WTC11 (cell line): ENCODE measurements around the gene CBR1.

Experiments
- ATF2 ChIP-seq: sonication (generic); formaldehyde crosslinking; IDR thresholded peaks from 2 replicates; pipeline ENCODE4 v1.8.1; 2022; ENCODE audit warnings: low read depth, missing genetic modification reagents, borderline replicate concordance
- ATF3 ChIP-seq: sonication (generic); formaldehyde crosslinking; conservative IDR thresholded peaks from 2 replicates; pipeline ENCODE4 v1.8.1; 2022; ENCODE audit warnings: mild to moderate bottlenecking, missing genetic modification reagents
- CREB1 ChIP-seq: sonication (generic); formaldehyde crosslinking; IDR thresholded peaks from 2 replicates; pipeline ENCODE4 v1.8.0; 2023; ENCODE audit warnings: mild to moderate bottlenecking, missing genetic modification reagents
- CTCF ChIP-seq: fragments of 200-600 bp; IDR thresholded peaks from 2 replicates; pipeline ENCODE4 v1.8.0; 2022; ENCODE audit warnings: antibody characterized with exemption
- FOXP4 ChIP-seq: sonication (generic); formaldehyde crosslinking; IDR thresholded peaks from 2 replicates; pipeline ENCODE4 v1.8.0; 2022; ENCODE audit warnings: mild to moderate bottlenecking, missing genetic modification reagents
- GABPB1 ChIP-seq: sonication (generic); formaldehyde crosslinking; IDR thresholded peaks from 2 replicates; pipeline ENCODE4 v1.8.1; 2023; ENCODE audit warnings: mild to moderate bottlenecking, missing genetic modification reagents
- HMGA2 ChIP-seq: fragments of 250-450 bp; sonication (Bioruptor Pico); IDR thresholded peaks from 2 replicates; pipeline ENCODE4 v1.4.0; 2021; ENCODE audit warnings: mild to moderate bottlenecking, moderate library complexity
- HMGXB4 ChIP-seq: sonication (generic); formaldehyde crosslinking; IDR thresholded peaks from 2 replicates; pipeline ENCODE4 v1.8.1; 2023; ENCODE audit warnings: mild to moderate bottlenecking, moderate library complexity, missing genetic modification reagents
- JAZF1 ChIP-seq: fragments of 250-450 bp; sonication (Bioruptor Pico); IDR thresholded peaks from 2 replicates; pipeline ENCODE4 v1.9.0; 2021; ENCODE audit warnings: moderate library complexity, mild to moderate bottlenecking, inconsistent platforms
- MYBL2 ChIP-seq: sonication (generic); formaldehyde crosslinking; IDR thresholded peaks from 2 replicates; pipeline ENCODE4 v1.8.1; 2023; ENCODE audit warnings: mild to moderate bottlenecking, moderate library complexity, missing genetic modification reagents

GRCh38 chr21:36052860-36053714 lies 16.7 kb upstream of the CBR1 start:
- TF ChIP-seq CTCF (no peak), MYBL2 (CRISPR knock-in tag) (no peak), ATF3 (CRISPR knock-in tag) (no peak), HMGA2 (CRISPR knock-in tag) (no peak), HMGXB4 (no peak), CREB1 (CRISPR knock-in tag) (no peak), FOXP4 (CRISPR knock-in tag) (no peak), ATF2 (CRISPR knock-in tag) (no peak), JAZF1 (CRISPR knock-in tag) (no peak), GABPB1 (CRISPR knock-in tag) (no peak)
